GM23248 (cell line): Measurements from ENCODE around the gene RPS29. TPM values are rescaled to one million over a fixed set of nuclear protein-coding genes. Genes with fewer than 3 reads are reported as not detected.

Experiments
- DNase-seq: peaks from one replicate; pipeline ENCODE4 v3.0.0-alpha.2; 2015
- H2AFZ ChIP-seq: fragments of 200-600 bp; sonication (generic); 2 replicates; pipeline ENCODE4 v1.6.1; 2016; ENCODE audit warnings: antibody characterized with exemption
- H3F3A ChIP-seq: fragments of 200-600 bp; sonication (generic); 2 replicates; pipeline ENCODE4 v1.6.1; 2016; ENCODE audit warnings: mild to moderate bottlenecking, antibody characterized with exemption, mixed run types; ENCODE audit not compliant: insufficient read depth
- H3K27ac ChIP-seq: fragments of 200-600 bp; sonication (generic); 2 replicates; pipeline ENCODE4 v1.5.1; 2016; ENCODE audit warnings: mild to moderate bottlenecking
- H3K27me3 ChIP-seq: fragments of 200-600 bp; sonication (generic); replicated peaks from 2 replicates; pipeline ENCODE4 v1.6.1; 2016; ENCODE audit warnings: mild to moderate bottlenecking; ENCODE audit not compliant: insufficient read depth
- H3K36me3 ChIP-seq: fragments of 200-600 bp; sonication (generic); 2 replicates; pipeline ENCODE4 v1.6.1; 2016; ENCODE audit warnings: low read depth, mild to moderate bottlenecking
- H3K4me1 ChIP-seq: fragments of 200-600 bp; sonication (generic); 2 replicates; pipeline ENCODE4 v1.6.1; 2016; ENCODE audit warnings: mild to moderate bottlenecking; ENCODE audit not compliant: insufficient read depth
- H3K4me2 ChIP-seq: fragments of 200-600 bp; sonication (generic); one replicate; pipeline ENCODE4 v1.6.1; 2016; ENCODE audit warnings: mild to moderate bottlenecking; ENCODE audit not compliant: unreplicated experiment
- H3K4me3 ChIP-seq: fragments of 200-600 bp; sonication (generic); 2 replicates; pipeline ENCODE4 v1.5.1; 2016; ENCODE audit warnings: mild to moderate bottlenecking
- H3K79me2 ChIP-seq: fragments of 200-600 bp; sonication (generic); 2 replicates; pipeline ENCODE4 v1.6.1; 2016; ENCODE audit warnings: mild to moderate bottlenecking; ENCODE audit not compliant: insufficient read depth
- H3K9ac ChIP-seq: fragments of 200-600 bp; sonication (generic); 2 replicates; pipeline ENCODE4 v1.6.1; 2016; ENCODE audit warnings: mild to moderate bottlenecking
- H3K9me2 ChIP-seq: fragments of 200-600 bp; sonication (generic); 2 replicates; pipeline ENCODE4 v1.6.1; 2016; ENCODE audit warnings: mixed run types, mild to moderate bottlenecking, moderate library complexity; ENCODE audit not compliant: insufficient read depth
- H3K9me3 ChIP-seq: fragments of 200-600 bp; sonication (generic); one replicate; pipeline ENCODE4 v1.6.1; 2017; ENCODE audit warnings: low read depth
- H4K20me1 ChIP-seq: fragments of 200-600 bp; sonication (generic); 2 replicates; pipeline ENCODE4 v1.6.0; 2016; ENCODE audit not compliant: insufficient read depth
- EZH2 ChIP-seq: fragments of 200-600 bp; sonication (generic); IDR thresholded peaks from 2 replicates; pipeline ENCODE4 v1.6.1; 2018; ENCODE audit warnings: antibody characterized with exemption, mild to moderate bottlenecking; ENCODE audit not compliant: insufficient read depth, poor library complexity, severe bottlenecking
- EZH2phosphoT487 ChIP-seq: fragments of 200-600 bp; sonication (generic); IDR thresholded peaks from 2 replicates; pipeline ENCODE4 v1.6.1; 2018; ENCODE audit warnings: antibody characterized with exemption, moderate library complexity, mild to moderate bottlenecking, low read depth; ENCODE audit not compliant: insufficient read depth
- WGBS, 2 experiments: methylation state at CpG; one replicate each; pipeline ENCODE4 v1.1.6; 2015 to 2017; ENCODE audit warnings: low lambda C conversion rate in 2 of 2, low coverage in 1 of 2; ENCODE audit errors: missing lambda C conversion rate in 2 of 2; 5-methylcytosine and 5-hydroxymethylcytosine counted together
- in situ Hi-C: fragments of 300-500 bp; cut with MboI; formaldehyde crosslinking; loops from 2 replicates; pipeline ENCODE4 v1.15.0; 2020
- polyA plus RNA-seq: library from polyadenylated mRNA; unstranded; fragments of >200 nt; fragmentation: Nextera tagmentation; extraction: Ambion mirVana; gene quantifications from 2 replicates; pipeline ENCODE4 v1.2.1, GENCODE V29; 2016
- total RNA-seq: library from RNA; depleted of rRNA; stranded (reverse); fragments of >200 nt; shearing (Covaris generic); gene quantifications from 2 replicates; pipeline ENCODE4 v1.2.3, GENCODE V29; 2014

The RPS29 gene
- total and polyA plus RNA-seq, 2 experiments from 2014 or later, result 980 to 5,928 TPM

DNA sequence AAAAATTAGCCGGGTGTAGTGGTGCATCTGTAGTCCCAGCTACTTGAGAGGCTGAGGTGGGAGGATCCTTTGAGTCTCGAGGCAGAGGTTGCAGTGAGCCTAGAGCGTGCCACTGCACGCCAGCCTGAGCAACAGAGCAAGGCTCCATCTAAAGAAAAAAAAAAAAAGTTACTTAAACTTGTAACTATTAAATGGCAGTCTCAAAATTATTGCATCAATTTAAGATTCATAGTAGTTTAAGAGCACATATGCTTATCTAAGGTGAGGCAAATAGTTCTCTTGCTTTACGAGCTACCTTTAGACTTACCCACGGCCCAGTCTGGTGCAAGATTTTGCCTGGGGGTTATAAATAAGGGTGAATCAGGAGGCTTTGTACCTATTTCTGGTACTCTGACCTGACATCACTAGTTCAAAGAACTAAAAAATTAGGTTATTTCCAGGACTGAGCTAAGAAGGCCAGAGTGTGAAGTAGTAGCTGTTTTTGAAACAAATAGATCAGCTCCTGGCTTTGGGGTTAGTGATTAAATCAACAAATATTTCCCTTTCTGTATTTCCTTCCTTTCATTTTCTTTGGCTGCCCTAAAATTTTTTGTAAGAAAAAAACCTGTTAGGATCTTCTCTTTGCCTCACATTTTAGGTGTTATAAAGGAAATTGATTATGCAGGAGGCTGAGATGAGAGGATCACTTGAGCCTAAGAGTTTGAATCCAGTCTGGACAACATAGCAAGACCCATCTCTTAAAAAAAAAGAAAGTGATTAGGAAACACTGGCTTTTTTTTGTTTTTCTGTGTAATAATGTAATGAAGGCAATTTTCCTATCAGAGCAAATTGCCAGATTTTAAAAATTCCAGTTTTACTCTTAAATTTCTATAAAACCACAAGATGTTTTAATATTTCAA lies 38.0 kb upstream of the RPS29 start:
- H4K20me1 ChIP-seq, result no peaks in the 10 kb centered on the region
- peak overlapping the region; percentile 94; the same call in 1 of the 2 replicates for H3K9ac ChIP-seq
- peaks cover 27% of the 10 kb centered on the region for H3K4me1 ChIP-seq
- H3K9me2 ChIP-seq, result no peaks in the 10 kb centered on the region
- H3K4me3 ChIP-seq, result peak overlapping the region; percentile 90
- no peaks in the 10 kb centered on the region for H3K27me3 ChIP-seq
- WGBS, 2 experiments, result 87 to 91% methylated on average over 6 of the region's 6 CpGs
- TF ChIP-seq EZH2 (no peak), EZH2phosphoT487 (no peak)
- peak overlapping the region; percentile 90 for H3K4me2 ChIP-seq
- H3K79me2 ChIP-seq, result peaks cover 97% of the 10 kb centered on the region
- peak; percentile 48 for DNase-seq
- H3K27ac ChIP-seq, result peak overlapping the region; percentile 34
- no peaks in the 10 kb centered on the region for H3K9me3 ChIP-seq
- H3K36me3 ChIP-seq, result peaks cover 5% of the 10 kb centered on the region
- peaks cover 27% of the 10 kb centered on the region for H3F3A ChIP-seq
- H2AFZ ChIP-seq, result no peak overlapping the region
- in situ Hi-C loops, result no loop called here

DNA sequence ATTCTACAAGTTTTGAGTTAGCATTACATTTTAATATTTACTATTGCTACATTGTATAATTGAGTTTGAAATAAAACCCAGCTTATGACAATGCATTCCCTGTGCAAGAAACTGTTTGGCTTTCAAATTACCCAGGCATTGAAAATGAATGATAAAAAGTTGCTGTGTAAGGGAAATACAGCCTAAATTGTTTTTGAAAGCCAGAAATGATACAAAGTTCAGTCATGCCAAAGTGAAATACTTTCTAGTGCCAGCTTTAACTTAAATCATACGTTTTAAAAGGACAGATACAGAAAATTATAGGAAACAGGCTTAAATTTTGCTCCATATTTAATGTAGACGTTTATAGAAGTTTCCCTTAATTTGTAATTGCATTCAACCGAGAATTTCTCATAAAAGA lies 37.2 kb upstream of the RPS29 start:
- peaks cover 31% of the 10 kb centered on the region for H3K4me1 ChIP-seq
- in situ Hi-C loops, result no loop called here
- H3K27ac ChIP-seq, result peak overlapping the region; percentile 0; the same call in 1 of the 2 replicates
- H3K4me3 ChIP-seq, result peak overlapping the region; percentile 90
- DNase-seq, result no peak
- peaks cover 35% of the 10 kb centered on the region for H3F3A ChIP-seq
- H3K79me2 ChIP-seq, result peaks cover 97% of the 10 kb centered on the region
- TF ChIP-seq EZH2phosphoT487, result no peak
- TF ChIP-seq EZH2, result no peak
- no peak overlapping the region for H2AFZ ChIP-seq
- H3K27me3 ChIP-seq, result no peaks in the 10 kb centered on the region
- peaks cover 14% of the 10 kb centered on the region for H3K36me3 ChIP-seq
- H3K9me2 ChIP-seq, result no peaks in the 10 kb centered on the region
- H4K20me1 ChIP-seq, result no peaks in the 10 kb centered on the region
- WGBS, 2 experiments, result 76 to 78% methylated on average over 3 of the region's 3 CpGs
- H3K9ac ChIP-seq, result peak overlapping the region; percentile 94
- H3K4me2 ChIP-seq, result peak overlapping the region; percentile 90
- no peaks in the 10 kb centered on the region for H3K9me3 ChIP-seq

DNA sequence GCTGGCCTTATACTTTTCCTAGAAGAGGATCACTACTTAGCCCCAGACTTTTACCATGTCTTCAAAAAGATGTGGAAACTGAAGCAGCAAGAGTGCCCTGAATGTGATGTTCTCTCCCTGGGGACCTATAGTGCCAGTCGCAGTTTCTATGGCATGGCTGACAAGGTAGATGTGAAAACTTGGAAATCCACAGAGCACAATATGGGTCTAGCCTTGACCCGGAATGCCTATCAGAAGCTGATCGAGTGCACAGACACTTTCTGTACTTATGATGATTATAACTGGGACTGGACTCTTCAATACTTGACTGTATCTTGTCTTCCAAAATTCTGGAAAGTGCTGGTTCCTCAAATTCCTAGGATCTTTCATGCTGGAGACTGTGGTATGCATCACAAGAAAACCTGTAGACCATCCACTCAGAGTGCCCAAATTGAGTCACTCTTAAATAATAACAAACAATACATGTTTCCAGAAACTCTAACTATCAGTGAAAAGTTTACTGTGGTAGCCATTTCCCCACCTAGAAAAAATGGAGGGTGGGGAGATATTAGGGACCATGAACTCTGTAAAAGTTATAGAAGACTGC lies 35.9 kb upstream of the RPS29 start:
- H3K4me2 ChIP-seq, result peak overlapping the region; percentile 90
- H3K36me3 ChIP-seq, result peaks cover 20% of the 10 kb centered on the region
- peaks cover 95% of the 10 kb centered on the region for H3K79me2 ChIP-seq
- H3K27me3 ChIP-seq, result no peaks in the 10 kb centered on the region
- no peaks in the 10 kb centered on the region for H3K9me2 ChIP-seq
- H3K9ac ChIP-seq, result peak overlapping the region; percentile 94
- H3K4me1 ChIP-seq, result peaks cover 44% of the 10 kb centered on the region
- DNase-seq, result peak; percentile 22
- WGBS, 2 experiments, result 30 to 40% methylated on average over 3 of the region's 3 CpGs
- peaks cover 46% of the 10 kb centered on the region for H3F3A ChIP-seq
- H4K20me1 ChIP-seq, result no peaks in the 10 kb centered on the region
- peak overlapping the region; percentile 0; the same call in 1 of the 2 replicates for H3K27ac ChIP-seq
- in situ Hi-C loops, result no loop called here
- no peaks in the 10 kb centered on the region for H3K9me3 ChIP-seq
- no peak overlapping the region for H2AFZ ChIP-seq
- H3K4me3 ChIP-seq, result peak overlapping the region; percentile 90
- TF ChIP-seq EZH2, result no peak
- no peak for TF ChIP-seq EZH2phosphoT487

DNA sequence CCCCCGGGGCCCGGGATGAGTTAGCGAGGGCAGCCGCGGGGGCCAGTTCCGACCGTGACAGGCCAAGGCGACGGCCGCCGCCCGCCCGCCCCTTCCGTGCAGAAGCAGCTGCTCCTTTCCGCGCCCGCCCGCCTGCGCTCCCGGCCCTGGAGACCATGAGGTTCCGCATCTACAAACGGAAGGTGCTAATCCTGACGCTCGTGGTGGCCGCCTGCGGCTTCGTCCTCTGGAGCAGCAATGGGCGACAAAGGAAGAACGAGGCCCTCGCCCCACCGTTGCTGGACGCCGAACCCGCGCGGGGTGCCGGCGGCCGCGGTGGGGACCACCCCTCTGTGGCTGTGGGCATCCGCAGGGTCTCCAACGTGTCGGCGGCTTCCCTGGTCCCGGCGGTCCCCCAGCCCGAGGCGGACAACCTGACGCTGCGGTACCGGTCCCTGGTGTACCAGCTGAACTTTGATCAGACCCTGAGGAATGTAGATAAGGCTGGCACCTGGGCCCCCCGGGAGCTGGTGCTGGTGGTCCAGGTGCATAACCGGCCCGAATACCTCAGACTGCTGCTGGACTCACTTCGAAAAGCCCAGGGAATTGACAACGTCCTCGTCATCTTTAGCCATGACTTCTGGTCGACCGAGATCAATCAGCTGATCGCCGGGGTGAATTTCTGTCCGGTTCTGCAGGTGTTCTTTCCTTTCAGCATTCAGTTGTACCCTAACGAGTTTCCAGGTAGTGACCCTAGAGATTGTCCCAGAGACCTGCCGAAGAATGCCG lies 35.1 kb upstream of the RPS29 start:
- H3F3A ChIP-seq, result peaks cover 55% of the 10 kb centered on the region
- H3K79me2 ChIP-seq, result peaks cover 95% of the 10 kb centered on the region
- peak overlapping the region; percentile 90 for H3K4me2 ChIP-seq
- in situ Hi-C loops, result no loop called here
- H3K9me2 ChIP-seq, result no peaks in the 10 kb centered on the region
- H3K4me3 ChIP-seq, result peak overlapping the region; percentile 90
- no peaks in the 10 kb centered on the region for H4K20me1 ChIP-seq
- TF ChIP-seq EZH2phosphoT487, result no peak
- TF ChIP-seq EZH2, result no peak
- WGBS, 2 experiments, result 4 to 5% methylated on average over 54 to 65 of the region's 65 CpGs
- peaks cover 21% of the 10 kb centered on the region for H3K36me3 ChIP-seq
- H2AFZ ChIP-seq, result peak overlapping the region; percentile 76
- DNase-seq, result peak; percentile 76
- peaks cover 51% of the 10 kb centered on the region for H3K4me1 ChIP-seq
- peak overlapping the region; percentile 94 for H3K9ac ChIP-seq
- no peaks in the 10 kb centered on the region for H3K9me3 ChIP-seq
- H3K27ac ChIP-seq, result peak overlapping the region; percentile 96
- no peaks in the 10 kb centered on the region for H3K27me3 ChIP-seq
